ENCODE results near the gene BAHCC1.
A peak's percentile ranks its signal among the peaks of the same experiment; 100 is the strongest.

Gene BAHCC1

GRCh38 chr17:81394921-81395599 is at the start of gene BAHCC1:
Gene BAHCC1, plus strand, starts transcription at chr17:81395457. Its CDS starts 4,283 bp downstream, at chr17:81399740.
- Histone ChIP-seq H3K27me3 (ENCODE audit: control insufficient read depth, low read length) (peaks cover 15% of the 10 kb centered on the region), H3K4me3 (ENCODE audit: low read length) (peak within 1 kb of the TSS; percentile 48), H3K27ac (ENCODE audit: low read depth, low read length) (0 out of 2 replicates have a peak within 1 kb of the TSS, but pooled peaks have one; percentile 31), H3K79me2 (ENCODE audit: control insufficient read depth, low read length) (peaks cover 5% of the 10 kb centered on the region; the same call in 1 of the 2 replicates), H4K20me1 (ENCODE audit: control insufficient read depth, insufficient read depth, low read depth, low read length) (no peaks in the 10 kb centered on the region), H3K9me2 (replicated peaks; ENCODE audit: control insufficient read depth, low read length) (no peaks in the 10 kb centered on the region), H3K36me3 (ENCODE audit: control insufficient read depth, low read length) (no peaks in the 10 kb centered on the region), H3K9me3 (ENCODE audit: control insufficient read depth, insufficient read depth, low read length) (no peaks in the 10 kb centered on the region), H3F3A (ENCODE audit: control insufficient read depth, insufficient read depth) (peaks cover 5% of the 10 kb centered on the region; the same call in 1 of the 2 replicates), H3K4me2 (ENCODE audit: low read length) (peak within 1 kb of the TSS; percentile 76), H3K4me1 (ENCODE audit: control insufficient read depth, low read length) (peaks cover 30% of the 10 kb centered on the region)
- no peak for TF ChIP-seq EZH2phosphoT487 (IDR thresholded peaks at IDR 0.05; ENCODE audit: borderline replicate concordance, low read length)
- TF ChIP-seq CTCF (IDR thresholded peaks at IDR 0.05; ENCODE audit: low read depth, low read length, poor library complexity, severe bottlenecking) = no peak

- Histone ChIP-seq H3K36me3 (ENCODE audit: control insufficient read depth, low read length) (no peaks in the 10 kb centered on the region), H3K4me2 (ENCODE audit: low read length) (peak overlapping the region; percentile 33; the same call in 1 of the 2 replicates), H3K27ac (ENCODE audit: low read depth, low read length) (no peak overlapping the region)
These were observed 49.0 kb upstream of the BAHCC1 start for GRCh38 chr17:81346090-81346907.

GRCh38 chr17:81346908-81347349 is 48.3 kb upstream of the BAHCC1 start:
- no peak overlapping the region for H3K27ac ChIP-seq (ENCODE audit: low read depth, low read length)
- peaks cover 4% of the 10 kb centered on the region; the same call in 1 of the 2 replicates for H3K27me3 ChIP-seq (ENCODE audit: control insufficient read depth, low read length)
- H3K9me2 ChIP-seq (replicated peaks; ENCODE audit: control insufficient read depth, low read length) = no peaks in the 10 kb centered on the region
- no peaks in the 10 kb centered on the region for H3K79me2 ChIP-seq (ENCODE audit: control insufficient read depth, low read length)
- TF ChIP-seq EZH2phosphoT487 (IDR thresholded peaks at IDR 0.05; ENCODE audit: borderline replicate concordance, low read length) = no peak
- no peak for TF ChIP-seq CTCF (IDR thresholded peaks at IDR 0.05; ENCODE audit: low read depth, low read length, poor library complexity, severe bottlenecking)
- H3K9me3 ChIP-seq (ENCODE audit: control insufficient read depth, insufficient read depth, low read length) = no peaks in the 10 kb centered on the region
- H3K4me2 ChIP-seq (ENCODE audit: low read length) = no peak overlapping the region
- no peaks in the 10 kb centered on the region for H3F3A ChIP-seq (ENCODE audit: control insufficient read depth, insufficient read depth)
- H3K4me3 ChIP-seq (ENCODE audit: low read length) = no peak overlapping the region
- H3K4me1 ChIP-seq (ENCODE audit: control insufficient read depth, low read length) = peaks cover 5% of the 10 kb centered on the region; the same call in 1 of the 2 replicates
- H4K20me1 ChIP-seq (ENCODE audit: control insufficient read depth, insufficient read depth, low read depth, low read length) = no peaks in the 10 kb centered on the region
- H3K36me3 ChIP-seq (ENCODE audit: control insufficient read depth, low read length) = no peaks in the 10 kb centered on the region

More at GRCh38 chr17:81346090-81346907, 49.0 kb upstream of the BAHCC1 start:
- Histone ChIP-seq H3K4me3 (ENCODE audit: low read length) (no peak overlapping the region), H3K27me3 (ENCODE audit: control insufficient read depth, low read length) (peaks cover 4% of the 10 kb centered on the region; the same call in 1 of the 2 replicates), H3F3A (ENCODE audit: control insufficient read depth, insufficient read depth) (no peaks in the 10 kb centered on the region), H3K4me1 (ENCODE audit: control insufficient read depth, low read length) (peaks cover 5% of the 10 kb centered on the region; the same call in 1 of the 2 replicates), H3K79me2 (ENCODE audit: control insufficient read depth, low read length) (no peaks in the 10 kb centered on the region), H4K20me1 (ENCODE audit: control insufficient read depth, insufficient read depth, low read depth, low read length) (no peaks in the 10 kb centered on the region), H3K9me3 (ENCODE audit: control insufficient read depth, insufficient read depth, low read length) (no peaks in the 10 kb centered on the region), H3K9me2 (replicated peaks; ENCODE audit: control insufficient read depth, low read length) (no peaks in the 10 kb centered on the region)
- TF ChIP-seq CTCF (IDR thresholded peaks at IDR 0.05; ENCODE audit: low read depth, low read length, poor library complexity, severe bottlenecking) (no peak), EZH2phosphoT487 (IDR thresholded peaks at IDR 0.05; ENCODE audit: borderline replicate concordance, low read length) (no peak)
